ENCODE measurements around the gene MED31. TPM values are rescaled to one million over a fixed set of nuclear protein-coding genes. Genes with fewer than 3 reads are reported as not detected.

MED31 gene
- polyA plus RNA-seq, 1 donor: 16.5 TPM

DNA sequence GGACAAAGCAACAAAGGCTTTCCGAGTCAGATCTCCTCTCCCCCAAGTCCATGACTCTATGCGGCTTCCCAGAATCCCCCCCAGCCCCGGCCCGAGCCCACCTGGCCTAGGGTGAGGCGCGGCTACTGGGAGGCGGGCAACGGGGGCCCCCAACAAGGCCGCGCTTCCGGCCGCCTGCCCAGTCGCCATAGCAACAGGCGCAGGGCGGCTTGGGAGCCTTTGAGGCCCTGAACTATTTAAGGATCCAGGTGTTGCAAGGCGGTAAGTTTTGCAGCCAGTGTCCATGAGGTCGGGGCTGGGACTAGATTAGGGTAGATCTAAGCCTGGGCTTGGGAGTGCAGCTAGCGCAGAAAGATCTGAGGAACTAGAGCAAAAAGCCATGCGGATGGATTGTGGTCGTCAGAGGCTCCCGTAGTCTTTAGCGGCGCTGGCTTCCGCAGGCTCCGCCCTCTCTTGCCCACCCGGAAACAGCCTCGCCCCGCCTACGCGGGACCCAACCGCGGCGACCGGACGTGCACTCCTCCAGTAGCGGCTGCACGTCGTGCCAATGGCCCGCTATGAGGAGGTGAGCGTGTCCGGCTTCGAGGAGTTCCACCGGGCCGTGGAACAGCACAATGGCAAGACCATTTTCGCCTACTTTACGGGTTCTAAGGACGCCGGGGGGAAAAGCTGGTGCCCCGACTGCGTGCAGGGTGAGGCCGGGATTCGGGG lies 10.7 kb downstream of the MED31 start, which contains the start of the genes KIAA0753 and TXNDC17:
Gene KIAA0753, minus strand, starts transcription at position 176 of the 711 bp plus-strand sequence. CDS start 5,608 bp downstream, outside the sequence.
Gene TXNDC17, plus strand, starts transcription at position 525 of the 711 bp plus-strand sequence. Its CDS starts 23 bp downstream, at position 548.
- WGBS (ENCODE audit: insufficient coverage, low lambda C conversion rate): no CpG with 5 or more reads among the region's 52 CpGs
- H3K27ac ChIP-seq (ENCODE audit: low read length): peak within 1 kb of the TSS; percentile 89
- H3K36me3 ChIP-seq (ENCODE audit: control insufficient read depth, insufficient read depth, low read length): peaks cover 16% of the 10 kb centered on the region
- H3K4me1 ChIP-seq (ENCODE audit: control insufficient read depth, insufficient read depth, low read length): peaks cover 14% of the 10 kb centered on the region
- no peaks in the 10 kb centered on the region for H3K27me3 ChIP-seq (ENCODE audit: control insufficient read depth, insufficient read depth, low read length)
- peak within 1 kb of the TSS; percentile 86 for H3K4me3 ChIP-seq (ENCODE audit: low read length)
- no peaks in the 10 kb centered on the region for H3K9me3 ChIP-seq (ENCODE audit: control insufficient read depth, low read depth, low read length)
- DNase-seq: peak; percentile 87 to 97

GRCh38 chr17:6639586-6640535 lies 11.5 kb downstream of the MED31 start:
- peak overlapping the region; percentile 89 for H3K27ac ChIP-seq (ENCODE audit: low read length)
- no peaks in the 10 kb centered on the region for H3K9me3 ChIP-seq (ENCODE audit: control insufficient read depth, low read depth, low read length)
- H3K4me1 ChIP-seq (ENCODE audit: control insufficient read depth, insufficient read depth, low read length): peaks cover 14% of the 10 kb centered on the region
- DNase-seq: peak in 1 of 2 donors; percentile 19
- WGBS (ENCODE audit: insufficient coverage, low lambda C conversion rate): no CpG with 5 or more reads among the region's 67 CpGs
- peaks cover 15% of the 10 kb centered on the region for H3K36me3 ChIP-seq (ENCODE audit: control insufficient read depth, insufficient read depth, low read length)
- H3K4me3 ChIP-seq (ENCODE audit: low read length): peak overlapping the region; percentile 86
- H3K27me3 ChIP-seq (ENCODE audit: control insufficient read depth, insufficient read depth, low read length): no peaks in the 10 kb centered on the region

DNA sequence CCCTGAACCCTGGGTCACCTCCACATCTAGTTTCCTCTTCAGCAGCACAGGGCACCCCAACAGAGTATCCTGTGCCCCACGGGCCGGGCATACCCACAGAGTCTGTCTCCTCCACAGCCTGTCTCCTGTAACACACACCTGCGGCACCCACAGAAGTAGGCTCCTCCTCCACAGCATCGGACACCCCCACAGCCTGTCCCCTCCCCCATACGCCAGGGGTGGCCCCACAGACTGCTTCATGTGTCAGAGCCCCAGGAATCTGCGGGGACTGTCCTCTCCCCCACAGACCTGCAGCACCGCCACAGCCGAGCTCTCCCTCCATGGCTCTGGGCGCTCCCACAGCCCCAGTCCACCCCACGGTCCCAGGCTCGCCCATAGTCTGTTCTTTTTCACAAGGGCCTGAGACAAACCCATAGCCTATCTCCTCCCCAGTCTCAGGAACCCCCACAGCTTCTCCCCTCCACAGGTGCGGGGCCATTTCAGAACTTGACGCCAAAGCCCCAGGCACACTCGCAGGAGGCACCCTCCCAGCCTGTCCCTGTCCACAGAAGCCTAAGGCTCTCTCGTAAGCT lies 12.3 kb downstream of the MED31 start:
- Histone ChIP-seq H3K27ac (ENCODE audit: low read length) (no peak overlapping the region), H3K9me3 (ENCODE audit: control insufficient read depth, low read depth, low read length) (no peaks in the 10 kb centered on the region), H3K27me3 (ENCODE audit: control insufficient read depth, insufficient read depth, low read length) (no peaks in the 10 kb centered on the region), H3K4me1 (ENCODE audit: control insufficient read depth, insufficient read depth, low read length) (peaks cover 14% of the 10 kb centered on the region), H3K4me3 (ENCODE audit: low read length) (peak overlapping the region; percentile 86), H3K36me3 (ENCODE audit: control insufficient read depth, insufficient read depth, low read length) (peaks cover 16% of the 10 kb centered on the region)
- no CpG with 5 or more reads among the region's 15 CpGs for WGBS (ENCODE audit: insufficient coverage, low lambda C conversion rate)
- peak in 1 of 2 donors; percentile 13 for DNase-seq

DNA sequence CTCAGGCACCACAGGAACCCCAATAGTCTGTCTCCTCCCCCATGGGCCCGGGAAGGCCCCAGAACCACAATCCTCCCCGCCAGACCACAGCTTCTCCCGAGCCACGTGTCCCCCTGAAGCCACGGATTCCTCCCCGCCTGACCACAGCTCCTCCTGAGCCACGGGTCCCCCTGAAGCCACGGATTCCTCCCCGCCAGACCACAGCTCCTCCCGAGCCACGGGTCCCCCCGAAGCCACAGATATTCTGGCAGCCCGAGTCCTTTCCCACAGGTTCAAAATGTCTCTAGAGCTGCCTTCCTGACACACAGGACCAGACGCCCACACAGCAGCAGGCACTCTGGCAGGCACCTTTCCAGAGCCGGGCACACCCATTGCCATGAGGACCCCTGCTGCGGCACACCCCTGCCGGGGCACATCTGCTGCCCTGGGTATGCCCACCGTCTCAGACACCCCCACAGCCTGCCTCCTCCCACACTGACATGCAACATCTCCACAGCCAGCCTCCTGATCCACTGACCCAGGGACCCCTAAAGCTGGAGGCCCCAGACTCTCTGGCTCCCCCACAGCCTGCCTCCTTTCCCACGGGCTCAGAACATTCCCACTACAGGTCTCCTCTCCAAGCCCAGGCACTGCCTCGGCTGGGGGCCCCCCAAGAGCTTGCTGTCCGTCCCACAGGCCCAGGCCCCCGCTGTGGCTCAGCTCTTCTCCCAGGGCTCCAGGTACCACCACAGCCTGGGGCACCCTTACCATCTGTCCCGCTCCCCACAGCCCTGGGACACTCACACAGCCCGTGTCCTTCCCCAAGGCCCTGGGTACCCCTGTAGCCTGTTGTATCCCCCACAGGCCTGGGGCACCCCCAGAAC lies 13.1 kb downstream of the MED31 start:
- Histone ChIP-seq H3K4me1 (ENCODE audit: control insufficient read depth, insufficient read depth, low read length) (peaks cover 14% of the 10 kb centered on the region), H3K27me3 (ENCODE audit: control insufficient read depth, insufficient read depth, low read length) (no peaks in the 10 kb centered on the region), H3K36me3 (ENCODE audit: control insufficient read depth, insufficient read depth, low read length) (peaks cover 15% of the 10 kb centered on the region), H3K9me3 (ENCODE audit: control insufficient read depth, low read depth, low read length) (no peaks in the 10 kb centered on the region), H3K4me3 (ENCODE audit: low read length) (peak overlapping the region; percentile 86), H3K27ac (ENCODE audit: low read length) (no peak overlapping the region)
- no peak for DNase-seq
- WGBS (ENCODE audit: insufficient coverage, low lambda C conversion rate): no CpG with 5 or more reads among the region's 24 CpGs

DNA sequence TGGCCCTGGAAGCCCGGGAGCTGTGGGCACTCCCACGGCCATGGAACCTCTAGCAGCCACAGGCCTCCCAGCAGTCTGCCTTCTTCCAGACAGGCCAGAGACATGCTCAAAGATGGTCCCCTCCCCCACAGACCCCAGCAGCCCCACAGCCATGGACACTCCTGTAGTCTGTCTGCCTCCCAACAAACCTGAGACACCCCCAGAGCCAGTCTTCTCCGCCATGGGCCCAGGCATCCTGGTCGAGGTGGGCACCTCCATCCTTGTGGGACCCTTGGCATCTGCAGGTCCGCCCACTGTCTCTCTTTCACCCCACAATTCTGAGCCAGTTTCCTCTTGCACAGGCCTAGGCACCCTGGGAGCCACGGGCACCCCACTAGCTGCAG lies 14.0 kb downstream of the MED31 start:
- no CpG with 5 or more reads among the region's 6 CpGs for WGBS (ENCODE audit: insufficient coverage, low lambda C conversion rate)
- H3K36me3 ChIP-seq (ENCODE audit: control insufficient read depth, insufficient read depth, low read length): peaks cover 18% of the 10 kb centered on the region
- no peak overlapping the region for H3K27ac ChIP-seq (ENCODE audit: low read length)
- H3K4me1 ChIP-seq (ENCODE audit: control insufficient read depth, insufficient read depth, low read length): peaks cover 14% of the 10 kb centered on the region
- H3K27me3 ChIP-seq (ENCODE audit: control insufficient read depth, insufficient read depth, low read length): no peaks in the 10 kb centered on the region
- no peak for DNase-seq
- no peak overlapping the region for H3K4me3 ChIP-seq (ENCODE audit: low read length)
- H3K9me3 ChIP-seq (ENCODE audit: control insufficient read depth, low read depth, low read length): no peaks in the 10 kb centered on the region

DNA sequence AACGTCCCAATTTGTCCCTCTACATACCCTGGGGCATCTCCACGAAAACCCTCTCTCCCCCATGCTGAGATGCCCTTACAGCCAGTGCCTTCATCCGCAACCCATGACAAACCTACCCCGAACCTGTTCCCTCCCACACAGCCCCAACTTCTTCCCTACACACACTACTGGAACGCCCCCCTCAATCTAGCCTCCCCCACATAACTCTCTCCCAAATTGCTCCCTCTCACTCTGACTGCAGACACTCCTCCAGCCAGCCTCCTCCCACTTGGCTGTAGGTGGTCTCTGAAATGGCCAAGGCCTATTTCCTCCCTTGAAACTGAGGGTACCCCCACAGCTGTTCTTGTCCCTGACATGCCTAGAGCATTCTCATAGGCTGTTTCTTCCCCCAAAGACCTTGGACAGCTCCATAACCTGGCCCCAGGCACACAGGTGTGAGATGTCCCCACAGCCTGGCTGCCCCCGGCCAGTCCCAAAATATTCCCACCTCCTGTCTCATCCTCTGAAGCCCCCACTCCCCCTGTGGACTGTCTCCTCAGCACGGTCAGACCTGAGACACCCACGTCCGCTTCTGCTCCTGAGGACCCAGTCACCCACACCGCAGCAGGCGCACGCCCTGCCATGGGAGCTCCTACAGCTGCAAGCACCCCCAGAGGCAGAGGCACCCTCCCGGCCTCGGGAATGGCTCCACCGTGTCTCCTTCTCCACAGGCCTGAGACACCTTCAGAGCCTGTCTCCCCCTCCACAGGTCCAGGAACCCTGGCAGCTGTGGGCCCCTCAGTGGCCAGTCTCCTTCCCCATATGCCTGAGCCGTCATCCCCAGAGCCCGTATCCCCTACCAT lies 14.6 kb downstream of the MED31 start:
- Histone ChIP-seq H3K4me1 (ENCODE audit: control insufficient read depth, insufficient read depth, low read length) (peaks cover 9% of the 10 kb centered on the region), H3K27me3 (ENCODE audit: control insufficient read depth, insufficient read depth, low read length) (no peaks in the 10 kb centered on the region), H3K4me3 (ENCODE audit: low read length) (no peak overlapping the region), H3K9me3 (ENCODE audit: control insufficient read depth, low read depth, low read length) (no peaks in the 10 kb centered on the region), H3K27ac (ENCODE audit: low read length) (no peak overlapping the region), H3K36me3 (ENCODE audit: control insufficient read depth, insufficient read depth, low read length) (peaks cover 23% of the 10 kb centered on the region)
- no peak for DNase-seq
- WGBS (ENCODE audit: insufficient coverage, low lambda C conversion rate): no CpG with 5 or more reads among the region's 17 CpGs

GRCh38 chr17:6636105-6636504 lies 15.3 kb downstream of the MED31 start:
- WGBS (ENCODE audit: insufficient coverage, low lambda C conversion rate): no CpG with 5 or more reads among the region's 2 CpGs
- no peak overlapping the region for H3K27ac ChIP-seq (ENCODE audit: low read length)
- H3K4me1 ChIP-seq (ENCODE audit: control insufficient read depth, insufficient read depth, low read length): peaks cover 8% of the 10 kb centered on the region
- no peaks in the 10 kb centered on the region for H3K27me3 ChIP-seq (ENCODE audit: control insufficient read depth, insufficient read depth, low read length)
- H3K9me3 ChIP-seq (ENCODE audit: control insufficient read depth, low read depth, low read length): no peaks in the 10 kb centered on the region
- H3K4me3 ChIP-seq (ENCODE audit: low read length): no peak overlapping the region
- H3K36me3 ChIP-seq (ENCODE audit: control insufficient read depth, insufficient read depth, low read length): peaks cover 28% of the 10 kb centered on the region
- DNase-seq: no peak

DNA sequence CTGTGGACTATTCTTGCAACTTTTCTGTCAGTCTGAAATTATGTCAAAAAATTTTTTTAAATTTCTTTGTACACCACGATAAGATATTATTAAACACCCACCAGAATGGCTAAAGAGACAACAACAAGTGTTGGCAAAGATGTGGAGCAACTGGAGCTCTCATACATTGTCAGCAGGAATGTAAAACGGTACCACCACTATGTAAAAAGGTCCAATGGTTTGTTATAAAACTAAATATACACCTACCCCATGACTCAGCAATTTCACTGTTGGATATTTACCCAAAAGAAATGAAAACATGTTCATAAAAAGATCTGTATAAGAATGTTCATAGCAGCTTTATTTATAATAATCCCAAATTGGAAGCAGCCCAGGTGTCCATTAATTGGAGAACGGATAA lies 18.1 kb downstream of the MED31 start:
- Histone ChIP-seq H3K4me3 (ENCODE audit: low read length) (no peak overlapping the region), H3K4me1 (ENCODE audit: control insufficient read depth, insufficient read depth, low read length) (peaks cover under 1% of the 10 kb centered on the region), H3K9me3 (ENCODE audit: control insufficient read depth, low read depth, low read length) (no peaks in the 10 kb centered on the region), H3K36me3 (ENCODE audit: control insufficient read depth, insufficient read depth, low read length) (peaks cover 33% of the 10 kb centered on the region), H3K27ac (ENCODE audit: low read length) (no peak overlapping the region), H3K27me3 (ENCODE audit: control insufficient read depth, insufficient read depth, low read length) (no peaks in the 10 kb centered on the region)
- whole genome bisulfite sequencing (ENCODE audit: insufficient coverage, low lambda C conversion rate): 92% methylated on average over 2 of the region's 3 CpGs
- no peak for DNase-seq

- Histone ChIP-seq H3K4me3 (ENCODE audit: low read length) (no peak overlapping the region), H3K9me3 (ENCODE audit: control insufficient read depth, low read depth, low read length) (no peaks in the 10 kb centered on the region), H3K27ac (ENCODE audit: low read length) (no peak overlapping the region), H3K36me3 (ENCODE audit: control insufficient read depth, insufficient read depth, low read length) (peaks cover 40% of the 10 kb centered on the region), H3K4me1 (ENCODE audit: control insufficient read depth, insufficient read depth, low read length) (no peaks in the 10 kb centered on the region), H3K27me3 (ENCODE audit: control insufficient read depth, insufficient read depth, low read length) (no peaks in the 10 kb centered on the region)
- no peak for DNase-seq
Measured at GRCh38 chr17:6632530-6632929, 18.9 kb downstream of the MED31 start.
